GM21360 (cell line): ENCODE results near the gene SPATS2L.

Experiments
- ATAC-seq: cut with Tn5 transposase; IDR thresholded peaks from one replicate; pipeline ENCODE4 v1.9.1; 2021; ENCODE audit warnings: mild to moderate bottlenecking, moderate library complexity; ENCODE audit not compliant: unreplicated experiment

The SPATS2L gene

DNA sequence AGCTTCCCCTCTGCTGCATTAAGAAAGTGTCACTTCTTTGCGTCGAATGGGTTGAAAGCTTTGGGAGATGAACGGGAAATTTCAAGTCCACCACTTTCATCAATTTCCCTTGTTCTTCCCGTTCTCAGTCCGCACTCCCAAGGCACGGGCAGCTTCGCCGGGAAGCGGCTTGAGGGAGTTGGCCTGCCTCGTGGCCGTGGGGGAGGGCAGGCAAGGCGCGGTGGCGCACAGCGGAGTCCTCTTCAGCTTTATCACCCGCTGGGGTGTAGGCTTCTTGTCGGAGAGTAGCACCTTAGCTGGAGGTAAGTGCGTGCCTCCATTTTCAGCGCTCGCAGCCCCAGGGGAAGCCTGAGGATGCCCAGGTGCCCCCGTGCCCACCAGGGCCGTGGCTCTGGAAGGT lies 183.5 kb downstream of the SPATS2L start:
- ATAC-seq = no peak

DNA sequence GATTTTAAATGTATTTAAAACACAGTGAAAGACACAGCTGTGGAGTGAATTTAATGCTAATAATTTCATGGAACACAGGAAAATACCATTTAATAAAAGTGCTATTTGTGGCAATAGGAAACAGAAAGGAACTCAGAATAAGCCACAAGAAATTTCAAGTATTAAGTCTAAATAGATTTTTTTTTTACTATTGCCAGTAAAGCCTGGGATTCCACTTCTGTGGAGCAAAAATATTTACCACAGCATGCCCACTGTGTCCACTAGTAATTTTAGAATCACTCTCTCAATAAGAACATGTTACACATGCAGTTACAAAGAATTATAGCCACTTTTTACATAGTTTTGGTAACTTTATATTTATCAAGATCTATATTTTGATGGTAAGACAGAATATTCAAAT lies 186.2 kb downstream of the SPATS2L start:
- ATAC-seq = no peak

DNA sequence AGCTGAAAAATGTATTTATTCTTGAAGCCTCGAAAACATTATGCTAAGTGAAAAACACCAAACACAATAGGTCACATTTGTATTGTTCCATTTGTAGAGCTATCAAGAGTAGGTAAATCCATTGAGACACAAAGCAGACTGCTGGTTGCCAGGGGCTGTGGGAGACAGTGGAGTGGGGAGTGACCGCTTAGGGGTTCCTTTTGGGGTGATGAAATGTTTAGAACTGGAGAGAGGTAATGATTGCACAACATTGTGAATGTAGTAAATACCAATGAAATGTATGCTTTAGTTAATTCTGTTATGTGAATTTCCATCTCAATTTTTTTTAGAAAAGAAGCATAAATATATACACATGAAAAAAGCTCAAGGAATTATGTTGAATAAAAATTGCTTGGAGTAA lies 187.6 kb downstream of the SPATS2L start:
- ATAC-seq = no peak

DNA sequence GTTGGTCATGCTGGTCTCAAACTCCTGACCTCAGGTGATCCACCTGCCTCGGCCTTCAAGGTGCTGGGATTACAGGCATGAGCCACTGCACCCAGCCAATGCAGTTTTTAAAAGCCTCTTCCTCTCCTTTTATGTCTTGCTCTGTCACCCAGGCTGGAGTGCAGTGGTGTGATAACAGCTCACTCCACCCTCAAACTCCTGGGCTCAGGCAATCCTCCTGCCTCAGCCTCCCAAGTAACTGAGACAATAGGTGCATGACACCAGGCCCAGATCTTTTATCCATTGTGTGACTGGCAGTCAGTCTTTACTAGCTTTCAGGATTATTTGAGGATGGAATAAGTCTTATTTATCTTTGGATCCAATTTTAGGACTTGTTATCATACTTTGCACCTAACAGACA lies 190.2 kb downstream of the SPATS2L start:
- ATAC-seq = no peak

DNA sequence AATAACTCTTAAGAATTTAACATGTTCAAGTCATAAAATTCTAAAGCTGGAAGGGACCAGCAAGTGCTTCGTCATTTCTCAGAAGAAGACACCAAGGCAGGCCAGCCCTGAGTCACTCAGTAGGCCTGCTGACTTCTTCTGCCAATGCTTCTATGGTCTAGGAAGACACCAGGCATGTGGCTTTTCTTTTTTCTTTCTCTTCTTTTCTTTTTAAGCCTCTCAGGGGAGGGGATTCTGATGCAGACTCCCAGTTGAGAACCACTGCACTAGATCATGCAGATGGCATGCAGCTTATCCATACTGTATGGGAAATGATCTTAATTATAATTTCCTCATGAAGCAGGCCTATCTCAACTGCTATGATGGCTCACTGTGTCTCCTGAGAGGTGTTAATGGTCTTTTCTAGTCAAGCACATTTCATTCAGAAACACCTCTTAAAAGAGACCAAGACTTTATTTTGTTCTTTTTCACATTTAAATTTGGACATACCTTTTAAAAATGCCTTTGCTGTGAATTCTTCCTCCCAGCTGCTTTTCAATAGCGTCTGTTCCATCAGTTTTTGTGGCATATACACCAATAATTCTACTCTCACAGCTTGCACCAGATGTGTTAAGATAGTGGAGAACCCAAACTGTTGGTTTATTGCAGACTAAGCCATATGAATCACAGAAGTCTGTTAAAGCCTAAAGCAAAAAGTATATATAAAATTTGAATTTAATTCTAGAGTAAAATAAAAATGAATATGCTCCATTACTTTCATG lies 192.1 kb downstream of the SPATS2L start:
- no peak for ATAC-seq

DNA sequence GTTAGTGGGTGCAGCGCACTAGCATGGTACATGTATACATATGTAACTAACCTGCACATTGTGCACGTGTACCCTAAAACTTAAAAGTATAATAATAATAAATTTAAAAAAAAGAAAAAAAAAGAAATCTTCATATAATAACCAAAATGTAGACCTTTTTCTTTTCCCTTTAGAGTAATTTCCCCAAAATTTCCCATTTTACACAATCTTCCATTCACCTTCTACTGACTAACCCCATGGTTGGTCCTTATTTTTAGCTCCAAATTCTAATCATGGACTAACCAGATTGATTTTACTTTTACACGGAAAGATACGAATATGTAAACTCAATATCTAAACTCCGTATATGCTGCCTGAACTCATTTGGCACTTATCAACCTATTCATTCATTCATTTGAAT lies 195.7 kb downstream of the SPATS2L start:
- no peak for ATAC-seq

DNA sequence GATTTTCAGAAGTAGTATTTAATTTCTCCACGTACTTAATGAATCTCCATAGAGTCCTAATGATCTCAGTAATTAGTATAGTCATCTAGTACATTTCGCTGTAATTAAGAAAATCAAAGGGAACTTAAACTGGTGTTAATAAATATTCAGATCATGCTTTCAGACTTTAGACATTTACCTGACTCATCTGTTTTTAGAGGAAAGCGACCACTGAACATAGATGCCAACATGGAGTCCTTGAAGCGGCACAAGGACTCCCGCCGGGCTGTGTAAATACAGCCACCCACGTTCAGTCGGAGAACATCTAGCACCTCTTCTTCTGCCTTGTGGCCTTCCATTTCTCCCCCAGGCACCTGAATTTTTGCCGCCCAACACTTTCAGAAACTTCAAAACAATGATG lies 200.2 kb downstream of the SPATS2L start:
- no peak for ATAC-seq

DNA sequence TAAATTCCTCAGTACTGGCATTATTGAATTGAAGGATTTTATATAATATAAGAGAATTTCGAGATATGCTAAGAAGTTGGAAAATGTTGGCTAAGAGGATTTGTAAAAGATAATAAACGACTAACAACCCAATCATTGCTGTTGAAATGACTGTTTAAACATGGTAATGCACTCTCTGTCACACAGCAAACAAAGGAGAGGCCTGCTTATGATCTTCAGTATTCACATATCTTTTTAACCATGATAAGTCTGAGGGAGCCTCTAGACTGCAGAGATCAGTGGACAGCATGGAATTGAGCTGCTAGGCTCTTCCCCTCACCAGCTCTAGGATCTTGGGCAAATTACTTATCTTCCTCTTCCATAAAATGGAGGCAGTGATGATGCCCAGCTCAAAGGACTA lies 200.7 kb downstream of the SPATS2L start:
- no peak for ATAC-seq

DNA sequence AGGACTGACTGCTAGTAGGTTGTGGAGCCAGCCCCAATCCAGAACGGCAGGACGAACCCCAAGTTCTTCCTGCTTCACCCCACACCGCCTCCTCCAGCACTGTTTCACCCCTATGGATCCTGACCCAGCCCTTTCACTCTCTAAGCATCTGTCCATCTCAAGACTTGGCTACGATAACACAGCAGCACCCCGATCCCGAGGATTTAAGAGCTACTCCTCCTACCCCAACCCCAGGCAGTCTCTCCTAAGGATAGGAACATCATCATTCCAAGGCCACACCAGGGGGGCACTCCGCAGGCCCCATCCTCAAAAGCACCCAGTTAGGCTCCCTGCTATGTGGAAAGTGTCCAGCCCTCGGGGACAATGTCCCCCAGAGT lies 202.7 kb downstream of the SPATS2L start:
- ATAC-seq = peak; percentile 0

DNA sequence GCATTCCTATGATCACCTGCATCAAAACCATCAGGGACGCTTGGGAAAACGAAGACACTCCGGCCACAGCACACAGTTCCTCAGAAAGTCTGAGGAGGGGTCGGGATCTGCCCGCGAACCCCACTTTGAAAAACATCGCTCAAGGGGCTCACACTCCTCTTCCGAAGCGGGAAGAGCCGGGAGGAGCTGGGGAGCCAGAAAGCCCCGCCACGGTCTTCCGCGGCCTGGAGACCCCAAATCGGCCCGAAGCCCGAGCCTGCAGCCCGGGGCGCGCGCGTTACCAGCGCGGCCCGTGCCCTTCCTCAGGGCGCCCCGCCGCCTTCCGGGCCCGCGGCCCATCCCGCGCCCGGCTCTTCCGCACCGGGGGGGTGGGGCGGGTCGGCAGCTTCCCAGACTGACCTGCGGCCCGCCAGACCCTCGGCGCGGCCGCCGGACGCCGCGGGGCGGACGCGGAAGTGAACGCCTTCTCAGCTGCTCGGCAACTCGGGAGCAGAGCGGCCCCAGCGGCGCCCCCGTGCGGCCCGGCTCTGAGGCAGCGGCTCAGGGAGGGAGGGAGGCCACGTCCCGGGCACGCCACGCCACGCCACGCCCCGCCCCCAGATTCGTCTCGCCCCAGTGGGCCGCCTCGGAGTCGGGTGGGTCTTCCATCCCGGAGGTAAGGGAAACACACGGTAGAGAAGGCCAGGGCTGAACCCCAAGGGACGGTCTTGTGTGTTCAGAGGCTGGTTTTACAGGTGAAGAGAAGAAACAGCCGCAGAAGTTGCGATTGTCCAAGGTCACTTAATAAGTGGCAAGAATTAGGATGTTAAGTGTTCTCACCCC lies 203.3 kb downstream of the SPATS2L start, which contains the start of gene KCTD18:
TSS of gene KCTD18 (minus strand) at position 457 of the 822 bp plus-strand sequence. CDS start 3,052 bp downstream, outside the sequence.
- ATAC-seq = peak; percentile 98

DNA sequence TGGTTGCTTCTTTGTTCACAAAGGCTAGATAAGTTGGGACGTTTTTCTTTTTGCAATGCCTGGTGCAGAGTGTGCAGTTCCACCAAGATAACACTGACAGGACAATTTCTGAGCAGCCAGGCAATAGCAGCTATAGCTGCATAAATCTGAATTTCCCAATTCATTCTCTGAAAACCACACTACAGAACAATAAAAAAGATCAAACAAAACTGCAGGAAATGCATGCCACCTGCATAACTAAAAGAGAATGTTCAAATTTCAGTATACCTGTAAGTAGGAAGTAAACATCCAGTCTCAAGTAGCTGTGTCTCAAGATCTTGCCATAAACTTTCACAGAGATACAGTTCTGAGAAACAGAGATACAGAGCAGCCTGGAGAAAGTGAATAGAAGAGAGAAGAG lies 208.7 kb downstream of the SPATS2L start:
- no peak for ATAC-seq

DNA sequence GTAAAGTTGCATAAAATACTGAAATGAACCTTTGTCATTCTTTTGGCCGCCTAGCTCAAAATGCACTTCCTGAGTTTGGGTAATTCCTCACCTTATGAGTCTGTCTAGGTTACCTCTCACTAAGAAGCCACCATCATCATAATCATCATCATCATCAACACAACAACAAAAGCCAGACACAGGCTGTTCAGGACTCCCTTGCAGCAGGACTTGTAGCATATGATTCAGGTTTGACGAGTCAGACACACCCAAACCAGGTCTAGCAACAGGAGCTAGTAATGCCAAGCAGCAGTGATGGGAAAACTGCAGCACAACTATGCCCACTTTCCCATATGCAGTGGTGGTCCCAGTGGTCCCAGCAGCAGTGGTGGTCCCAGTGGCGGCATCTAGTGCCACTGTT lies 216.7 kb downstream of the SPATS2L start:
- no peak for ATAC-seq

DNA sequence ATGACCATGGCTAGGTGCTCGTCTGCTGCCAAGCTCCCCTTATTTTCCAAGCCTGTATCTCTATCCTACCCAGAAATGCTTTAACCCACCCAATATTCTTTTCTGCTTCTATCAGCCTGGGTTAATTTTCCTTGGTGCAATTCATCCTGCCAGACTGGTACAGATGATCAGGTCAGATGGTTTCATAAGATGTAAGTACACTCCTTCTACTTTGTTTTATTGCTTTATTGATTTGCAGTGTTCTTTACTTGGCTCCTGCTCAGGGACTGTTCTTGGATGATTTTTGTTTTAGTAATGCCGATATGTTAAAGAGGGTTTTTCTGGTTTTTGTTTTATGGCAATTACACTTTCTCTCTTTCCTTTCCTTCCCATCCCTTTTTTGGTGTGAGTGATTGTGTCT lies 217.1 kb downstream of the SPATS2L start:
- no peak for ATAC-seq

DNA sequence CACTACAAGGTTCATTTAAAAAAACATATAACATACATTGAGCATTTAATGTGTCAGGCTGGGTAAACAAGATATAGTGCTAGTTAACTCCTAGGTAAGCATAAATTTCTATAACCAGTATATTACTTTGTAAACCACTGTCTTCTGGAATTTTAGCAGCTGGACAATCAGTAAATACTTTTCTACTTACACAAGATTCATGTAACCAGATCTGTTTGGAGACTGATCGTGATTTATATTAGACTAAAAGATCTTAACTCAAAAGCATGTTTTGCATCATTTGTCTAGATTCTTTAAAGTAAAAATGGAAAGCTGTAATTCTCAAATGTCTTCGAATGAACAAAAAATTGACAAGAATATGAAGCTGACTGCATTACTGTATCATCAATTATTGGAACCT lies 218.6 kb downstream of the SPATS2L start:
- no peak for ATAC-seq

DNA sequence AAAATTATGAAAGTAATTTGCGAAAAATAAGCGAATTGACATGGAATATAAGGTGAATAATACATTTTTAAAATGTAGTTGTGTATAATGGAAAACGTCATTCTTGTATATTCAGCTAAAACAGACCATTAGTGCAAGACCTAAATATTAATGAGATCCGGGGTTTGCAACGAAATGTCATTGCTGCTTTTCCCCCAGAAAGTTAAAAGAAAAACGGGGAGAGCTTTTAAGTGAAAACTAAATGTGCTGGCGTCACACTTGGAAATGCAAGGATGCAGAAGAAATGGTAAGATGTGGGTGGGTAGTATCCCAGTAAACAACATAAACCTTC lies 219.0 kb downstream of the SPATS2L start:
- ATAC-seq = no peak

DNA sequence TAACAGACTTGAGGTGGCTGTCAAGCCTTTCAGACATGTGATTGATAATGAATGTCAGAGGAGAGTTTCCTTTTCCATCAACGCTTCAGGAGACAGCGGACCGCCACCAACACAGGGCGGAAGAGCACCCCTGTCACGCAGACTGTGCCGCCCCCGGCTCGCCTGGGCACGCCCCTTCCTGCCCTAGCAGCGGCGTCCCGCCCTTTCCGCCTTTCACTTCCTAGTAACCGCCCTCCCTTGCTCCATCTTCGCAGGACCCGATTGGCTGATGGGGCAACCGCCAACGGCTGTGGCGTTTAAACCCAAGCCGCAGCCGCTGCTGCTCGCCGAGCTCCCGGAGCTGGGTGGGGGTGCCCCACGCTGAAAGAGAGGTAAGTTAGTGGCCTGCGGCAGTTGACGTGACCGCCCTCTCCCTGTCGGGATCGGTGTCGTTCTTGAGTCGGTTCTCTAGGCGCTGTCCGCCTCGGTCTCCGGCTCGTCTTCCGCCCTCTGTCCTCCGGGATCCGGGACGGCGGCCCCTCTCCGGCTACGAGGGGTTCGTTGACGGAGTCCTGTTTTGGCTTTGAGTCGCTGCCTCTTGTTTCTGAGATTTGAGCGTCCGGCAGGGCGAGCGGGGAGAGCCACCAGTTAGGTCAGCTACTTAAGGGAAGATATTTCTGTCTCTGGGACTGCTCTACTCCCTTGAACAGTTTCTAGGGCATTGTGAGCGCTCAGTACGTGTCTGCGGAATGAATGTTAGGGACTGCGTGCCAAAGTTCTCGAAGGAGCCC lies 219.6 kb downstream of the SPATS2L start, which contains the start of gene SGO2:
TSS of gene SGO2 (plus strand) at position 326 of the 770 bp plus-strand sequence. CDS start 6,769 bp downstream, outside the sequence.
- ATAC-seq = peak; percentile 100

DNA sequence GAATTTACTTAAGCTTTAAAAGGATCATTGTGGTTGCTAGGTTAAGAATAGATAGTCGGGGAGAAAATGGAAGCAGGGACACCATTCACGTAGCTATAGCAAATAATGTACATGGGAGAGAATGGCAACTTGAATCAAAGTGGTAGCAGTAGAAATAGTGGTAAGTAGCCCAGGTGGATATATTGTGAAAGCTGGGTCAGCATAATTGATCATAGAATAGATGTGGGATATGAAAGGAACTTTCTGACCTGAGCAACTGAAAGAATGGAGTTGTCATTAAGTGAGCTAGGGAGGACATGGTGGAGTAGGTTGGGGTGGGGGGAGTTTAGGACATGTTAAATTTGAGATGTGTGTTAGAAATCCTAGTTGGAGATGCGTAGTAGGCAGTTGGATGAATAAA lies 221.7 kb downstream of the SPATS2L start:
- no peak for ATAC-seq
